Panc1 (cell line): Measurements from ENCODE around the gene CHMP1A. TPM values are rescaled to one million over a fixed set of nuclear protein-coding genes. Genes with fewer than 3 reads are reported as not detected.
A peak's percentile ranks its signal among the peaks of the same experiment; 100 is the strongest.

ENCODE experiments used
- ATAC-seq: fragments of 200-7000 bp; cut with Tn5 transposase; 2 replicates; pipeline ENCODE4 v1.9.1; 2020; ENCODE audit warnings: mild to moderate bottlenecking, moderate library complexity
- BruUV-seq: library from RNA; stranded (reverse); fragments of 400-500 nt; replicated peaks from 2 replicates; lab custom pipeline; 2021; lab: Mats Ljungman, UMichigan
- CTCF ChIA-PET: fragments of 300-600 bp; sonication (Branson Sonifier 250); formaldehyde crosslinking; loops from one replicate; lab custom pipeline; 2022; ENCODE audit warnings: antibody characterized with exemption; lab: Charles Lee
- POLR2A ChIA-PET: fragments of 300-600 bp; sonication (Branson Sonifier 250); formaldehyde crosslinking; loops from one replicate; lab custom pipeline; 2022; ENCODE audit warnings: antibody characterized with exemption; lab: Charles Lee
- DNase-seq: peaks from one replicate; pipeline ENCODE4 v3.0.0-alpha.2; 2010; ENCODE audit warnings: low read depth, low spot score
- H3K27ac ChIP-seq: 2 replicates; pipeline ENCODE4 v1.5.1; 2011; ENCODE audit warnings: mild to moderate bottlenecking, low read length, inconsistent platforms
- H3K27me3 ChIP-seq: fragments of 200-500 bp; sonication (Bioruptor generic); 2 replicates; pipeline ENCODE4 v1.6.0; 2014; ENCODE audit warnings: low read length, inconsistent platforms; ENCODE audit not compliant: control insufficient read depth, insufficient read depth
- H3K36me3 ChIP-seq: fragments of 200-500 bp; sonication (Bioruptor generic); 2 replicates; pipeline ENCODE4 v1.5.1; 2014; ENCODE audit warnings: inconsistent platforms, mild to moderate bottlenecking, low read length, moderate library complexity; ENCODE audit not compliant: control insufficient read depth, insufficient read depth
- H3K4me1 ChIP-seq: 2 replicates; pipeline ENCODE4 v1.5.1; 2011; ENCODE audit warnings: inconsistent platforms, mild to moderate bottlenecking, low read length, moderate library complexity; ENCODE audit not compliant: control insufficient read depth, insufficient read depth
- H3K4me3 ChIP-seq, 2 experiments: 2 replicates each; pipeline ENCODE4 v1.5.1; 2011 to 2012; ENCODE audit warnings: low read depth in 2 of 2, low read length in 2 of 2, mild to moderate bottlenecking in 2 of 2, inconsistent platforms in 1 of 2, moderate library complexity in 1 of 2
- H3K9me3 ChIP-seq: fragments of 200-500 bp; sonication (Bioruptor generic); 2 replicates; pipeline ENCODE4 v1.5.1; 2014; ENCODE audit warnings: low read depth, mild to moderate bottlenecking, inconsistent platforms, low read length, moderate library complexity; ENCODE audit not compliant: control insufficient read depth, insufficient read depth
- CTCF ChIP-seq: fragments of 450-650 bp; IDR thresholded peaks from 2 replicates; pipeline ENCODE4 v1.5.1; 2017; ENCODE audit warnings: mild to moderate bottlenecking
- POLR2AphosphoS5 ChIP-seq: IDR thresholded peaks from 2 replicates; pipeline ENCODE4 v1.6.1; 2012; ENCODE audit warnings: mild to moderate bottlenecking, low read depth, low read length, moderate library complexity
- REST ChIP-seq, 2 experiments: IDR thresholded peaks; 2 replicates each; pipeline ENCODE4 v1.6.1; 2011 to 2012; ENCODE audit warnings: low read depth in 2 of 2, control low read depth in 1 of 2, low read length in 1 of 2, mild to moderate bottlenecking in 1 of 2, moderate library complexity in 1 of 2; ENCODE audit not compliant: insufficient read depth in 1 of 2
- SIN3A ChIP-seq: IDR thresholded peaks from 2 replicates; pipeline ENCODE4 v1.6.1; 2012; ENCODE audit warnings: low read depth, mild to moderate bottlenecking, low read length, moderate library complexity, borderline replicate concordance; ENCODE audit not compliant: insufficient read depth
- TCF7L2 ChIP-seq: IDR thresholded peaks from 2 replicates; pipeline ENCODE4 v1.6.1; 2011; ENCODE audit warnings: mild to moderate bottlenecking, low read depth, low read length, inconsistent platforms
- in situ Hi-C: cut with HindIII; loops from 2 replicates; pipeline ENCODE4 v1.10.0; 2016; ENCODE audit warnings: low sequenced_read_pairs, low pct_unique_long_range_greater_than_20kb
- intact Hi-C: fragments of 100-400 bp; cut with micrococcal nuclease; formaldehyde crosslinking; loops from one replicate; pipeline ENCODE4 v1.10.0; 2022; ENCODE audit not compliant: unreplicated experiment
- total RNA-seq: library from RNA; stranded (reverse); gene quantifications from one replicate; pipeline ENCODE4 v1.2.1, GENCODE V29; 2021; ENCODE audit not compliant: unreplicated experiment

Gene CHMP1A
- total RNA-seq, 1 experiment from 2014 or later, result 98.0 TPM

GRCh38 chr16:89599902-89600301 is 57.6 kb downstream of the CHMP1A start:
- ATAC-seq (no peak), DNase-seq (no peak)
- no peak overlapping the region for H3K4me3 ChIP-seq
- ChIA-PET POLR2A (no interaction called here), CTCF (no interaction called here)
- no peak overlapping the region for H3K27ac ChIP-seq
- no peak for TF ChIP-seq REST (IDR thresholded peaks at IDR 0.05; ENCODE audit: insufficient read depth in 1 of 2, low read depth in 2 of 2, low read length in 1 of 2)
- TF ChIP-seq TCF7L2, result no peak
- no peak for TF ChIP-seq POLR2AphosphoS5
- TF ChIP-seq CTCF, result no peak
- TF ChIP-seq SIN3A, result no peak
- no TSS peak for BruUV-seq
- H3K9me3 ChIP-seq, result no peaks in the 10 kb centered on the region
- no peaks in the 10 kb centered on the region for H3K36me3 ChIP-seq
- peaks cover 6% of the 10 kb centered on the region for H3K4me1 ChIP-seq
- intact Hi-C loops, result loop anchor here (5.0 kb wide), 1 partner anchor 42 kb away; no protein-coding TSS in a partner anchor
- in situ Hi-C loops, result no loop called here
- H3K27me3 ChIP-seq, result no peaks in the 10 kb centered on the region

- TF ChIP-seq POLR2AphosphoS5 (no peak), TCF7L2 (no peak), SIN3A (no peak), CTCF (peak; percentile 75; the same call in 1 of the 2 replicates), REST (IDR thresholded peaks at IDR 0.05; ENCODE audit: insufficient read depth in 1 of 2, low read depth in 2 of 2, low read length in 1 of 2) (no peak)
- ATAC-seq (peak; percentile 56), DNase-seq (no peak)
- Histone ChIP-seq H3K27me3 (no peaks in the 10 kb centered on the region), H3K4me3 (no peak overlapping the region), H3K4me1 (peaks cover 6% of the 10 kb centered on the region), H3K36me3 (no peaks in the 10 kb centered on the region), H3K9me3 (no peaks in the 10 kb centered on the region), H3K27ac (no peak overlapping the region)
- intact Hi-C loops (no loop called here), in situ Hi-C loops (no loop called here)
- ChIA-PET POLR2A (no interaction called here), CTCF (no interaction called here)
- no TSS peak for BruUV-seq
These were observed 58.1 kb downstream of the CHMP1A start for GRCh38 chr16:89599451-89599858.
